Liver (tissue), 9 donors: ENCODE data around the gene ECHS1. TPM values are rescaled to one million over a fixed set of nuclear protein-coding genes. Genes with fewer than 3 reads are reported as not detected.

Experiments
- DNase-seq: peaks from one replicate; pipeline ENCODE4 v3.0.0-alpha.2; 2017; ENCODE audit warnings: low spot score
- H3K27ac ChIP-seq, 2 donors: one replicate each; pipeline ENCODE4 v1.7.0; 2013; ENCODE audit warnings: inconsistent platforms in 2 of 2, low read length in 2 of 2, control low read depth in 1 of 2, low read depth in 1 of 2, mild to moderate bottlenecking in 1 of 2
- H3K27me3 ChIP-seq, 4 donors: one replicate each; pipeline versions ENCODE4 v1.6.1 to v1.7.0; 2013; ENCODE audit warnings: low read length in 3 of 4, inconsistent platforms in 1 of 4, mild to moderate bottlenecking in 1 of 4, moderate library complexity in 1 of 4; ENCODE audit not compliant: control insufficient read depth in 4 of 4, insufficient read depth in 4 of 4
- H3K36me3 ChIP-seq, 4 donors: one replicate each; pipeline versions ENCODE4 v1.6.1 to v1.7.0; 2013; ENCODE audit warnings: low read length in 3 of 4, mild to moderate bottlenecking in 3 of 4, low read depth in 1 of 4, moderate library complexity in 1 of 4; ENCODE audit not compliant: control insufficient read depth in 4 of 4, insufficient read depth in 3 of 4
- H3K4me1 ChIP-seq, 4 donors: one replicate each; pipeline versions ENCODE4 v1.6.1 to v1.7.0; 2013; ENCODE audit warnings: low read length in 3 of 4, mild to moderate bottlenecking in 3 of 4, moderate library complexity in 1 of 4; ENCODE audit not compliant: control insufficient read depth in 4 of 4, insufficient read depth in 4 of 4
- H3K4me3 ChIP-seq, 3 donors: one replicate each; pipeline versions ENCODE4 v1.6.1 to v1.7.0; 2013; ENCODE audit warnings: low read length in 3 of 3, control low read depth in 1 of 3, low read depth in 1 of 3, mild to moderate bottlenecking in 1 of 3
- H3K9ac ChIP-seq, 2 donors: one replicate each; pipeline ENCODE4 v1.7.0; 2013; ENCODE audit warnings: low read length in 2 of 2, mild to moderate bottlenecking in 2 of 2, moderate library complexity in 2 of 2, control low read depth in 1 of 2, low read depth in 1 of 2
- H3K9me3 ChIP-seq, 4 donors: one replicate each; pipeline versions ENCODE4 v1.6.1 to v1.7.0; 2013; ENCODE audit warnings: low read length in 3 of 4; ENCODE audit not compliant: control insufficient read depth in 4 of 4
- ATF3 ChIP-seq: IDR thresholded peaks from 2 replicates; pipeline ENCODE4 v1.6.1; 2016; ENCODE audit warnings: antibody characterized with exemption
- CTCF ChIP-seq: fragments of 150-350 bp; IDR thresholded peaks from 2 replicates; pipeline ENCODE4 v1.5.1; 2017; ENCODE audit warnings: improper control_type of control experiment, low read depth, low read length; ENCODE audit not compliant: missing input control
- EGR1 ChIP-seq, 2 donors: IDR thresholded peaks; 2 replicates each; pipeline ENCODE4 v1.6.1; 2016 to 2018; ENCODE audit warnings: antibody characterized with exemption in 2 of 2, low read depth in 2 of 2
- FOXA1 ChIP-seq: IDR thresholded peaks from 2 replicates; pipeline ENCODE4 v1.6.1; 2016; ENCODE audit warnings: antibody characterized with exemption
- FOXA2 ChIP-seq: IDR thresholded peaks from 2 replicates; pipeline ENCODE4 v1.6.1; 2016; ENCODE audit warnings: antibody characterized with exemption
- GABPA ChIP-seq, 2 donors: IDR thresholded peaks in 1 of 2; conservative IDR thresholded peaks in 1 of 2; 2 replicates each; pipeline ENCODE4 v1.6.1; 2016; ENCODE audit warnings: antibody characterized with exemption in 2 of 2, mild to moderate bottlenecking in 1 of 2, moderate library complexity in 1 of 2
- HNF4A ChIP-seq, 2 donors: conservative IDR thresholded peaks; 2 replicates each; pipeline ENCODE4 v1.6.1; 2016; ENCODE audit warnings: antibody characterized with exemption in 2 of 2, mild to moderate bottlenecking in 2 of 2
- HNF4G ChIP-seq: IDR thresholded peaks from 2 replicates; pipeline ENCODE4 v1.6.1; 2016; ENCODE audit warnings: antibody characterized with exemption
- JUND ChIP-seq, 2 donors: IDR thresholded peaks; 2 replicates each; pipeline ENCODE4 v1.6.1; 2016; ENCODE audit warnings: antibody characterized with exemption in 2 of 2
- NR2F2 ChIP-seq: IDR thresholded peaks from 2 replicates; pipeline ENCODE4 v1.6.1; 2016; ENCODE audit warnings: antibody characterized with exemption
- RAD21 ChIP-seq, 2 donors: IDR thresholded peaks; 2 replicates each; pipeline ENCODE4 v1.6.1; 2016; ENCODE audit warnings: antibody characterized with exemption in 2 of 2, mild to moderate bottlenecking in 2 of 2
- RXRA ChIP-seq, 2 donors: IDR thresholded peaks; 2 replicates each; pipeline ENCODE4 v1.6.1; 2017 to 2018; ENCODE audit warnings: antibody characterized with exemption in 2 of 2, mild to moderate bottlenecking in 1 of 2
- SP1 ChIP-seq: IDR thresholded peaks from 2 replicates; pipeline ENCODE4 v1.6.1; 2018; ENCODE audit warnings: antibody characterized with exemption, mild to moderate bottlenecking
- TAF1 ChIP-seq: conservative IDR thresholded peaks from 2 replicates; pipeline ENCODE4 v1.6.1; 2016; ENCODE audit warnings: antibody characterized with exemption, mild to moderate bottlenecking
- YY1 ChIP-seq: IDR thresholded peaks from 2 replicates; pipeline ENCODE4 v1.6.1; 2016; ENCODE audit warnings: antibody characterized with exemption, mild to moderate bottlenecking
- ZBTB33 ChIP-seq: IDR thresholded peaks from 2 replicates; pipeline ENCODE4 v1.6.1; 2016; ENCODE audit warnings: antibody characterized with exemption
- WGBS: extraction: QIAGEN DNeasy Blood & Tissue Kit; methylation state at CpG from one replicate; pipeline ENCODE4 v1.1.7; 2013; 5-methylcytosine and 5-hydroxymethylcytosine counted together
- polyA plus RNA-seq, 2 donors: library from polyadenylated mRNA; stranded (reverse) in 1 of 2; unstranded in 1 of 2; fragments of 200-250 nt in 1 of 2; fragments of >200 nt in 1 of 2; fragmentation: Nextera tagmentation in 1 of 2; extraction: Ambion mirVana in 1 of 2; gene quantifications; one replicate each; pipeline versions ENCODE4 v1.2.1 to v1.2.3, GENCODE V29; 2013 to 2015
- total RNA-seq, 2 donors: library from RNA; depleted of rRNA; stranded (reverse); fragments of >200 nt; gene quantifications; one replicate each; pipeline ENCODE4 v1.2.3, GENCODE V29; 2014
- TF ChIP-seq, protein P1 (sequence below): IDR thresholded peaks from 2 replicates; pipeline ENCODE4 v1.6.1; 2016; ENCODE audit warnings: antibody characterized with exemption
- donor health status: healthy.
- donor health status: healthy.
- donor health status: healthy.
- donor health status: healthy.
- donor health status: healthy.

Gene ECHS1
- total and polyA plus RNA-seq, 4 donors = 41.5 to 849 (median 354) TPM

GRCh38 chr10:133396035-133396624 lies 23.0 kb upstream of the ECHS1 start:
- Histone ChIP-seq H3K27ac (no peak overlapping the region), H3K36me3 (peaks cover 11 to 25% (median 14%) of the 10 kb centered on the region in 4 donors), H3K9ac (no peak overlapping the region), H3K4me1 (peaks cover 5 to 12% (median 7%) of the 10 kb centered on the region in 4 donors), H3K27me3 (no peaks in the 10 kb centered on the region), H3K4me3 (no peak overlapping the region), H3K9me3 (no peaks in the 10 kb centered on the region)
- no peak for DNase-seq
- TF ChIP-seq FOXA1 (no peak), RAD21 (IDR thresholded peaks at IDR 0.05) (no peak), CTCF (no peak), FOXA2 (no peak), JUND (IDR thresholded peaks at IDR 0.05) (no peak), YY1 (no peak), NR2F2 (no peak), TAF1 (no peak), SP1 (no peak), RXRA (IDR thresholded peaks at IDR 0.05) (no peak), EGR1 (IDR thresholded peaks at IDR 0.05; ENCODE audit: low read depth in 2 of 2) (no peak), HNF4G (no peak), HNF4A (conservative IDR thresholded peaks at IDR 0.05) (no peak)
- TF ChIP-seq, protein P1, sequence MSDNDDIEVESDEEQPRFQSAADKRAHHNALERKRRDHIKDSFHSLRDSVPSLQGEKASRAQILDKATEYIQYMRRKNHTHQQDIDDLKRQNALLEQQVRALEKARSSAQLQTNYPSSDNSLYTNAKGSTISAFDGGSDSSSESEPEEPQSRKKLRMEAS = no peak
- WGBS = 97% methylated on average over 19 of the region's 19 CpGs

GRCh38 chr10:133394801-133395221 lies 21.7 kb upstream of the ECHS1 start:
- H3K27ac ChIP-seq = peak overlapping the region in 1 of 2 donors; percentile 81
- TF ChIP-seq ATF3 = no peak
- 34% methylated on average over 21 of the region's 21 CpGs for WGBS
- no peaks in the 10 kb centered on the region for H3K9me3 ChIP-seq
- H3K4me1 ChIP-seq = peaks cover 5 to 12% (median 7%) of the 10 kb centered on the region in 4 donors
- peak overlapping the region; percentile 12 to 91 for H3K9ac ChIP-seq
- H3K27me3 ChIP-seq = no peaks in the 10 kb centered on the region
- H3K4me3 ChIP-seq = peak overlapping the region; percentile 82 to 96 (median 91)
- no peak for DNase-seq
- peaks cover 11 to 26% (median 13%) of the 10 kb centered on the region in 4 donors for H3K36me3 ChIP-seq

GRCh38 chr10:133394064-133394663 lies 21.0 kb upstream of the ECHS1 start, which contains the start of gene MTG1:
Gene MTG1, plus strand, starts transcription at chr10:133394157. Its CDS starts 64 bp downstream, at chr10:133394221.
- Histone ChIP-seq H3K27me3 (no peaks in the 10 kb centered on the region), H3K4me3 (peak within 1 kb of the TSS; percentile 82 to 96 (median 91)), H3K9me3 (no peaks in the 10 kb centered on the region), H3K36me3 (peaks cover 8 to 24% (median 13%) of the 10 kb centered on the region in 4 donors), H3K9ac (peak within 1 kb of the TSS; percentile 24 to 91), H3K27ac (peak within 1 kb of the TSS; percentile 61 to 81), H3K4me1 (peaks cover 5 to 12% (median 7%) of the 10 kb centered on the region in 4 donors)
- DNase-seq = peak; percentile 96
- under 1% methylated on average over 69 of the region's 69 CpGs for WGBS
- TF ChIP-seq HNF4G (no peak), HNF4A (conservative IDR thresholded peaks at IDR 0.05) (no peak), SP1 (peak; percentile 39), RXRA (IDR thresholded peaks at IDR 0.05) (no peak), FOXA2 (no peak), GABPA (IDR thresholded peaks at IDR 0.05 in 1 of 2, conservative IDR thresholded peaks at IDR 0.05 in 1 of 2) (peak; percentile 62 to 93), JUND (IDR thresholded peaks at IDR 0.05) (no peak), YY1 (peak; percentile 84), EGR1 (IDR thresholded peaks at IDR 0.05; ENCODE audit: low read depth in 2 of 2) (peak in 1 of 2 donors; percentile 27), FOXA1 (no peak), RAD21 (IDR thresholded peaks at IDR 0.05) (peak; percentile 18 to 60), ZBTB33 (no peak), TAF1 (no peak), CTCF (peak; percentile 22), NR2F2 (peak; percentile 9), ATF3 (no peak)
- TF ChIP-seq, protein P1 = no peak
